ENCODE results near the gene ITGA1.
"Not testable (repeated sequence)": the region's sequence is repeated elsewhere in the genome, so short reads cannot be mapped to it uniquely, and the experiment has no call there.

The ITGA1 gene

DNA sequence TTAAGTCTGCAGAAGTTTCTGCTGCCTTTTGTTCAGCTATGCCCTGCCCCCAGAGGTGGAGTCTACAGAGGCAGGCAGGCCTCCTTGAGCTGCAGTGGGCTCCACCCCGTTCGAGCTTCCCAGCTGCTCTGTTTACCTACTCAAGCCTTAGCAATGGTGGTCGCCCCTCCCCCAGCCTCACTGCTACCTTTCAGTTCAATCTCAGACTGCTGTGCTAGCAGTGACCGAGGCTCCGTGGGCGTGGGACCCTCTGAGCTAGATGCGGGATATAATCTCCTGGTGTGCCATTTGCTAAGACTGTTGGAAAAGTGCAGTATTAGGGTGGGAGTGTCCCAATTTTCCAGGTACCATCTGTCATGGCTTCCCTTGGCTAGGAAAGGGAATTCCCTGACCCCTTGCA lies 188.4 kb downstream of the ITGA1 start:
- H3K4me3 ChIP-seq (ENCODE audit: low read depth in 1 of 5, low read length in 5 of 5) = not testable (repeated sequence)

GRCh38 chr5:52977264-52977897 lies 189.7 kb downstream of the ITGA1 start:
- Histone ChIP-seq H3K9ac (ENCODE audit: low read length in 5 of 5) (no peak overlapping the region), H3K36me3 (ENCODE audit: control insufficient read depth in 5 of 5, insufficient read depth in 5 of 5, low read length in 5 of 5) (no peaks in the 10 kb centered on the region), H3K4me3 (ENCODE audit: low read depth in 1 of 5, low read length in 5 of 5) (no peak overlapping the region), H3K9me3 (ENCODE audit: control insufficient read depth in 5 of 5, low read length in 5 of 5) (peaks cover 0 to 9% (median 5%) of the 10 kb centered on the region in 5 donors), H3K4me1 (ENCODE audit: control insufficient read depth in 5 of 5, insufficient read depth in 5 of 5, low read length in 5 of 5) (no peaks in the 10 kb centered on the region), H3K27me3 (ENCODE audit: control insufficient read depth in 5 of 5, insufficient read depth in 4 of 5, low read length in 5 of 5) (no peaks in the 10 kb centered on the region), H3K27ac (ENCODE audit: low read depth, low read length) (no peak overlapping the region)

More for the DNA sequence above, 188.4 kb downstream of the ITGA1 start:
- not testable (repeated sequence) for H3K36me3 ChIP-seq (ENCODE audit: control insufficient read depth in 5 of 5, insufficient read depth in 5 of 5, low read length in 5 of 5); H3K27ac ChIP-seq (ENCODE audit: low read depth, low read length); H3K4me1 ChIP-seq (ENCODE audit: control insufficient read depth in 5 of 5, insufficient read depth in 5 of 5, low read length in 5 of 5); H3K27me3 ChIP-seq (ENCODE audit: control insufficient read depth in 5 of 5, insufficient read depth in 4 of 5, low read length in 5 of 5); H3K9ac ChIP-seq (ENCODE audit: low read length in 5 of 5); H3K9me3 ChIP-seq (ENCODE audit: control insufficient read depth in 5 of 5, low read length in 5 of 5)

GRCh38 chr5:52981507-52981906 lies 193.8 kb downstream of the ITGA1 start:
- no peaks in the 10 kb centered on the region for H3K27me3 ChIP-seq (ENCODE audit: control insufficient read depth in 5 of 5, insufficient read depth in 4 of 5, low read length in 5 of 5)
- H3K4me3 ChIP-seq (ENCODE audit: low read depth in 1 of 5, low read length in 5 of 5) = no peak overlapping the region
- H3K9ac ChIP-seq (ENCODE audit: low read length in 5 of 5) = no peak overlapping the region
- no peaks in the 10 kb centered on the region for H3K36me3 ChIP-seq (ENCODE audit: control insufficient read depth in 5 of 5, insufficient read depth in 5 of 5, low read length in 5 of 5)
- no peak overlapping the region for H3K27ac ChIP-seq (ENCODE audit: low read depth, low read length)
- no peaks in the 10 kb centered on the region for H3K4me1 ChIP-seq (ENCODE audit: control insufficient read depth in 5 of 5, insufficient read depth in 5 of 5, low read length in 5 of 5)
- peaks cover 0 to 6% (median 4%) of the 10 kb centered on the region in 5 donors for H3K9me3 ChIP-seq (ENCODE audit: control insufficient read depth in 5 of 5, low read length in 5 of 5)

DNA sequence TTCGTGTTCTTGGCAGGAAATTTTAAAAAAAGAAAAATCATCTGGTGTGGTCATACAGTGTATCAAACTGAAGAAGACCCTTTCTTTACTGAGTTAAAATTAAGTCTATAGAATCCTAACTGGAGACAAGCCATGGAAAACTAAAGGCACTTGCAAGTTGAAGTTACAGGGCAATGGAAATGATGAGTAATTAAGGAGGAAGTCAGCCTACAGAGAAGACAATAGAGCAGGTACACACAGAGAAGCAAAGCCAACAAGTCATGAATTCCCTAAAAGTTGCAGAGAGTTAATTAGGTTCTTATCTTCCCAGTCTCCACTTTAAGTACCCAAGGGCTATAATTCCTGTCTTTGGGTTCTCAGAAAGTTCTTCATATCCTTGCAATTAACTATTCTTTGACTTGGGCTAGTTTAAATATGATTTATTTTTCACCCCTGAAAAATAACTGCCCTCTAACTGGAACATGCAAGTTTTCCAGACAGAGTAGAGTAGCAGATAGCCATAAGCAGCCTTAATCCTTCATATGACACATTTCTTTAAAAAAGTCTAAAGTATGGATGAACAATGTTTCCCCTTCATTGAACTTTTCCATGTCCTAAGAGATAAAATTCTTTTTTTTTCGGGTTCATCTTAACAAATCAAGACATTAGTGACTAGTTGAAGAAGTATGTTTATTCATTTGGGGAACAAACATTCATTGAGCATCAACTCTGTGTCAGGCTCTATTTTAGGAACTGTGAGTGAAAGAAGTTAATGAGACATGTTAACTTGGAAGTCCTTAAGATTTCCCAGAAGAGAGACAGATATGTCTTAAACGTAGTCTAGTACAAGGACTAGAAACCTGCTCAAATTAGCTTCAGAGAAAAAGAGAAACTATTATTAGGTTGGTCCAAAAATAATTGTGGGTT lies 196.3 kb downstream of the ITGA1 start:
- no peaks in the 10 kb centered on the region for H3K9me3 ChIP-seq (ENCODE audit: control insufficient read depth in 5 of 5, low read length in 5 of 5)
- H3K27ac ChIP-seq (ENCODE audit: low read depth, low read length) = no peak overlapping the region
- no peaks in the 10 kb centered on the region for H3K36me3 ChIP-seq (ENCODE audit: control insufficient read depth in 5 of 5, insufficient read depth in 5 of 5, low read length in 5 of 5)
- H3K4me3 ChIP-seq (ENCODE audit: low read depth in 1 of 5, low read length in 5 of 5) = no peak overlapping the region
- H3K27me3 ChIP-seq (ENCODE audit: control insufficient read depth in 5 of 5, insufficient read depth in 4 of 5, low read length in 5 of 5) = no peaks in the 10 kb centered on the region
- peaks cover 0 to 9% (median 4%) of the 10 kb centered on the region in 5 donors for H3K4me1 ChIP-seq (ENCODE audit: control insufficient read depth in 5 of 5, insufficient read depth in 5 of 5, low read length in 5 of 5)
- H3K9ac ChIP-seq (ENCODE audit: low read length in 5 of 5) = no peak overlapping the region

DNA sequence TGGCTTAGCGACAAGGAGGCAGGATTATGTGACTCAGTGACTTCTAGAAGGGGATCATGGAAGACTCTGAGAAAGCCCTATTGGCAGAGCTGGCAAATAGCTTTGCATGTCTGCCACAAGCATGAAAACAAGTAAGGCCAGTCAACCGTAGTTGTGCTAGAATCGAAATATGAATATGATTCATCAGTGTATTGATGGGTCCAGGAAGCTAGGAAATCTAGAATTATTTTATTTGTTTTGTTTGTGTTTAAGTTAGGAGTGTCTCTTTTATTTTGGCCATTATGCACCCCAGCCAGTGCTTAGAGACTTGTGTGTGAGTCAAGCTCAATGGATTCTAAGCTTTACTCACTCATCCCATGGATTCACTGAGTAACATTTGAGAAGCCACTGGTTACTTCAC lies 197.6 kb downstream of the ITGA1 start:
- H3K9ac ChIP-seq (ENCODE audit: low read length in 5 of 5) = no peak overlapping the region
- no peaks in the 10 kb centered on the region for H3K9me3 ChIP-seq (ENCODE audit: control insufficient read depth in 5 of 5, low read length in 5 of 5)
- no peak overlapping the region for H3K27ac ChIP-seq (ENCODE audit: low read depth, low read length)
- no peaks in the 10 kb centered on the region for H3K36me3 ChIP-seq (ENCODE audit: control insufficient read depth in 5 of 5, insufficient read depth in 5 of 5, low read length in 5 of 5)
- H3K4me1 ChIP-seq (ENCODE audit: control insufficient read depth in 5 of 5, insufficient read depth in 5 of 5, low read length in 5 of 5) = peaks cover 0 to 21% (median 18%) of the 10 kb centered on the region in 5 donors
- no peak overlapping the region for H3K4me3 ChIP-seq (ENCODE audit: low read depth in 1 of 5, low read length in 5 of 5)
- H3K27me3 ChIP-seq (ENCODE audit: control insufficient read depth in 5 of 5, insufficient read depth in 4 of 5, low read length in 5 of 5) = peaks cover 0 to 5% (median 0%) of the 10 kb centered on the region in 5 donors

GRCh38 chr5:52987711-52988331 lies 200.1 kb downstream of the ITGA1 start:
- no peak overlapping the region for H3K27ac ChIP-seq (ENCODE audit: low read depth, low read length)
- peaks cover 0 to 24% (median 18%) of the 10 kb centered on the region in 5 donors for H3K4me1 ChIP-seq (ENCODE audit: control insufficient read depth in 5 of 5, insufficient read depth in 5 of 5, low read length in 5 of 5)
- no peak overlapping the region for H3K9ac ChIP-seq (ENCODE audit: low read length in 5 of 5)

DNA sequence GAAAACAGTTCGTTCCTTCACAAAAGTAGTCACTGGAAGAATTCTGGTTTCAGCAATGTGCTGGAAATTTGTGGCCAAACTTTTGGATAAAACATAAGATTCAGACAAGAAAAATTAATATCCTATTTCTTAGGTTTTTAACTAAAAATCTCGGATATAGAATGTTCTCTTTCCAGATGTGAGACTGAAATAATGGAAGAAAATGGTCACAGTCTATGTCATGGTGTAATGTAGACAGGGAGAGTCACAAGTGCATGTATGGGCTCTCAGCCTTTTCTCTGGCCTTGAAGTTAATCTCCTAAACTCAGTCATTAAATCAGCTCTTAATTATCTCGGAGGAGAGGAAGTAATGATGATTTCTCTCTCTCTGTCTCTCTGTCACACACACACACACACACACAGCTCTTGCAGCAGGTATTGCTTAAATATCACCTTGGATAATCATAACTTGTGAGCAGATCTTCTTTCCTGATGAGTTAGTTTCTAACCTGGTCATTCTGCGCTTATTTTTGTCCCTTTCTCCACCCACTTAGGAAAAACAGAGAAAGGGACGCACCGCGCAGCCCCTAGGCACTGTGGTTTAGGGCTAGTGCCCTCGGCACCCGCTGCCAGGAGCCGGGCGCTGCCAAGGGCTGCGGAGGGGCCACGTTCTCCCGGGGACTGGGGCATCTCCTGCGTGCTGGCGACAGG lies 200.8 kb downstream of the ITGA1 start:
- no peaks in the 10 kb centered on the region for H3K9me3 ChIP-seq (ENCODE audit: control insufficient read depth in 5 of 5, low read length in 5 of 5)
- peak overlapping the region in 4 of 5 donors; percentile 65 to 80 (median 74) for H3K4me3 ChIP-seq (ENCODE audit: low read depth in 1 of 5, low read length in 5 of 5)
- H3K9ac ChIP-seq (ENCODE audit: low read length in 5 of 5) = peak overlapping the region in 1 of 5 donors; percentile 58
- H3K27me3 ChIP-seq (ENCODE audit: control insufficient read depth in 5 of 5, insufficient read depth in 4 of 5, low read length in 5 of 5) = peaks cover 0 to 9% (median 2%) of the 10 kb centered on the region in 5 donors
- H3K4me1 ChIP-seq (ENCODE audit: control insufficient read depth in 5 of 5, insufficient read depth in 5 of 5, low read length in 5 of 5) = peaks cover 0 to 24% (median 18%) of the 10 kb centered on the region in 5 donors
- no peaks in the 10 kb centered on the region for H3K36me3 ChIP-seq (ENCODE audit: control insufficient read depth in 5 of 5, insufficient read depth in 5 of 5, low read length in 5 of 5)
- no peak overlapping the region for H3K27ac ChIP-seq (ENCODE audit: low read depth, low read length)

More at GRCh38 chr5:52987711-52988331, 200.1 kb downstream of the ITGA1 start:
- Histone ChIP-seq H3K9me3 (ENCODE audit: control insufficient read depth in 5 of 5, low read length in 5 of 5) (no peaks in the 10 kb centered on the region), H3K4me3 (ENCODE audit: low read depth in 1 of 5, low read length in 5 of 5) (no peak overlapping the region), H3K36me3 (ENCODE audit: control insufficient read depth in 5 of 5, insufficient read depth in 5 of 5, low read length in 5 of 5) (no peaks in the 10 kb centered on the region), H3K27me3 (ENCODE audit: control insufficient read depth in 5 of 5, insufficient read depth in 4 of 5, low read length in 5 of 5) (peaks cover 0 to 5% (median 2%) of the 10 kb centered on the region in 5 donors)

DNA sequence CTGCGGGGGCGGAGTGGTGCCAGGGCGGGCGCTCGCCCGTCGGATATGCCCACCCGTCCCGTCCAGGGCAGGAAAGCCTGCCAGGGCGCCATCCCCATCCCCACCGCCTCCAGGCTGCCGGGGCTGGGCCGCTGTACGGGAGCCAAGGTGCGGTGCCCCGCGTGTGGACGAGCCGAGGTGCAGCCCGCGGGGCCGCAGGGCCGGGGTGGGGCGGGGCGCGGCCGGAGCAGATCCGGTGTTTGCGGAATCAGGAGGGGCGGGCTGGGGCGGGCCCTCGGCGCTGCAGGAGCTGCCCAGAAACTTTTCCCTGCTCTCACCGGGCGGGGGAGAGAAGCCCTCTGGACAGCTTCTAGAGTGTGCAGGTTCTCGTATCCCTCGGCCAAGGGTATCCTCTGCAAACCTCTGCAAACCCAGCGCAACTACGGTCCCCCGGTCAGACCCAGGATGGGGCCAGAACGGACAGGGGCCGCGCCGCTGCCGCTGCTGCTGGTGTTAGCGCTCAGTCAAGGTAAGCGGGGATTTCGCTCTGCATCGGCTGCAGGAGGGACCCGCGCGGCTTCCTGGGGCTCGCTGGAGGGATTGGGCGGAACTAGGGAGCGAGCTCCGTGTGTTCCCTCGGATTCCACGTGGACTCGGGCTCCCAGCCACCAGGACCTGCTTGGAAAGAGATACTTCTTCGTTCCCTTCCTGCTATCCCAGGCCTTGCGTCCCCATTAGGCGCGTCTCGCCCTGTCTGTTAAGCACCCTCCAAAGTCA lies 201.5 kb downstream of the ITGA1 start, which contains the start of gene ITGA2:
Gene ITGA2 (plus strand): TSS at position 328 of the 756 bp plus-strand sequence. CDS start 117 bp downstream, at position 445.
- Histone ChIP-seq H3K27me3 (ENCODE audit: control insufficient read depth in 5 of 5, insufficient read depth in 4 of 5, low read length in 5 of 5) (peaks cover 0 to 9% (median 2%) of the 10 kb centered on the region in 5 donors), H3K4me1 (ENCODE audit: control insufficient read depth in 5 of 5, insufficient read depth in 5 of 5, low read length in 5 of 5) (peaks cover 0 to 24% (median 18%) of the 10 kb centered on the region in 5 donors), H3K27ac (ENCODE audit: low read depth, low read length) (no peak within 1 kb of the TSS), H3K36me3 (ENCODE audit: control insufficient read depth in 5 of 5, insufficient read depth in 5 of 5, low read length in 5 of 5) (no peaks in the 10 kb centered on the region), H3K4me3 (ENCODE audit: low read depth in 1 of 5, low read length in 5 of 5) (peak within 1 kb of the TSS; percentile 65 to 83 (median 76)), H3K9ac (ENCODE audit: low read length in 5 of 5) (peak within 1 kb of the TSS in 3 of 5 donors; percentile 23 to 59 (median 45)), H3K9me3 (ENCODE audit: control insufficient read depth in 5 of 5, low read length in 5 of 5) (no peaks in the 10 kb centered on the region)

Measured in subcutaneous abdominal adipose tissue (tissue), 5 donors.